Stimulated activated CD4-positive, alpha-beta T cell treated with anti-CD3 and anti-CD28 coated beads, Interleukin-4, amount 100 ng/mL, for 24 hours (primary cell): ENCODE data around the gene NCOA7.
"Not testable (repeated sequence)": the region's sequence is repeated elsewhere in the genome, so short reads cannot be mapped to it uniquely, and the experiment has no call there.

Experiments used
- DNase-seq: peaks from one replicate; pipeline ENCODE4 v3.0.0-alpha.2; 2020

Gene NCOA7

DNA sequence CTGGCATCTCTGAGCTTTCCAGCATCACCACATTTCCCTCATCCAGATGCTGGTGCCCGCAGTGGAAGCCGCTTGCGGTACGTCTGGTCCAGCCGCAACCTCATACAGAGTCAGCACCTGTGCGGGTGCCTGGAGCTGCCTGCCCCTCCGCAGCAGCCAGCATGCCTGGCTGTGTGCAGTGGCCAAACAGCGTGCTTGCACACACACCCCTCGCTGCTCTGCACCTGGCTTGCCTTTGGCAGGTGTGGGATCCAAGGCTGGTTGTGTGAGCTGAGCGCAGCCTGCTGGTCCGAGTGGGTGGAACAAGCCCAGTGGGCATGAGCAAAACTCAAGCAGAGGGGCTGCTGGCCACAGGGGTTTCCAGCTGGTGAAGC lies 162.7 kb downstream of the NCOA7 start:
- DNase-seq, result no peak

DNA sequence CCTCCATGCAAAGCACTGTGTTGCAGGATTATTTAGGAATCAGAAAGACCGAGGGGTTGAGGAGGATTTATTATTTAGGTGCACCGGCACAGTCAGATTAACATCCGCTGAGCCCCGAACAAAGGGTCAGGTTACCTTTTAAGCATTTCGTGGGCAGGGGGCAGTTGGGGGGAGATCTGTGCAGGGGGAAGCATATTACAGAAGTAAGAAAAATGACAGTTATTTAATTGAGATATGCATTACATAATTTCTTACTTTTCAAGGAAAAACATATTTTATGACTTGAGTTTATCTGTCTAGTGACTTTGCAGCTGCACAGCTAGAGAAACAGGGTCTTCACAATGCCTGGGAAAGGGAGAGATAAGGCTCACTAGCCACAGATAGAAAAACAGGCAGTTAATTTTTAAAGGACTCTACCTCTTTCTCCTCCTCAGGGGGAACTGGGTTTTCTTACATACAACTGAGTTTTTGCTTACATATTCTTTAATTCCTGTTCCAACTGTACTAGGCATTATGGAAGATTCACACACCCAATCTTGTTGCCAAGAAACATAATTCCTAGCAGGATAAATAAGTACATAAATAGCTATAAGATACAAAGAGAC lies 164.1 kb downstream of the NCOA7 start:
- no peak for DNase-seq

DNA sequence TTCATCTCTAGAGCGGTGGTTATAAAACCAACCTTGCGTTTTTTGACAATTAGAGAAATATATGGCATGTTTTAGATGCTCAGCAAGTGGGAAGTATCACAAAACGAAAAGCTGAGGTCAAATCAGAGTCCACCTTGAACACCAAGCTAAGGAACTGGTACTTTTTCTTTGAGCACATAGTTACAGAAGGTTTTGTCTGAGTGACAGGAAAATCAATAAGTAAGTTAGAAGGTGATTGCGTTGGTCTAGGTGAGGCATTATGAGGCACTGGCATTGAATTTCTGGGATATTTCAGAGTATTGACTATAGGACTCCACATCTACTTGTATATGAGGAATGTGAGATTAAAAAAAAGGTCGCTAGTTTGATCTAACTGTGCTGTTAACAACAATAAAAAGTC lies 165.2 kb downstream of the NCOA7 start:
- DNase-seq, result no peak

DNA sequence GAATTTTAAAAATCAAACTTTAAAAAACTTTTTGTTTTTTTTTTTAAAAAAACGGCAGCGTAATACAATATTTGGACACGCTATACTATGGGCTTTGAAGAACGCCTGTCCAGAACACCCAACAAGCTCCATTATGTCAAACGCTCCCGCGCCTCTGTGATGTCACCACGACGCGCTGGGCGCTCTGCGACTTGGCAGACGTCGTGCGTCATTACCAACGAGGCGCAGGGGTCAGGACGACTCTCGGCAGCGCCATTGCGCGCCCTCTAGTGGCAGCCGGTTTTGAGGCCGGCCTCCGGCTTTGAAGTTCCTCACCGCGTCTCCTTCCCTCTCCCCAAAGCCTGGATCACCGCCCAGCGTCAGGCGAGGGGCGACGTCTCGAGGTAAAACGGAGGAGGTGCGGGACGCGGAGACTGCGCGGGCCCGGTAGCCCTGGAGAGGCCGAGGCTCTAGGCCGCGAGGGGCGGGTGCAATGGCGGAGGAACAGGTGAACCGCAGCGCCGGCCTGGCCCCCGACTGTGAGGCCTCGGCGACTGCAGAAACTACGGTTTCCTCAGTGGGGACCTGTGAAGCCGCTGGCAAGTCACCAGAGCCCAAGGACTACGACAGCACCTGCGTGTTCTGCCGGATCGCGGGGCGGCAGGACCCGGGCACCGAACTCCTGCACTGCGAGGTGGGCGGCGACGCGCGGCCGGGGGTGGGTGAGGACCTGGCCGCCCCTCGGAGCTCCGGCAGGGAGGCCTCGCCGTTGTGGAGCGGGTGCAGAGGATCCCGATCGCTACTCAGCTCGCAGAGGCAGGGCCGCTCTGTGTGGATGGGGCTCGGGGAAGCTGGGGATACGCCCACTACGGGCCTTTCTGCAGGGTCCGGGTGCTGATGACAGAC lies 166.0 kb downstream of the NCOA7 start, which contains the start of gene HINT3:
TSS of gene HINT3 (plus strand) at position 265 of the 885 bp plus-strand sequence. CDS start at position 473, 208 bp downstream.
- DNase-seq, result peak; percentile 99

DNA sequence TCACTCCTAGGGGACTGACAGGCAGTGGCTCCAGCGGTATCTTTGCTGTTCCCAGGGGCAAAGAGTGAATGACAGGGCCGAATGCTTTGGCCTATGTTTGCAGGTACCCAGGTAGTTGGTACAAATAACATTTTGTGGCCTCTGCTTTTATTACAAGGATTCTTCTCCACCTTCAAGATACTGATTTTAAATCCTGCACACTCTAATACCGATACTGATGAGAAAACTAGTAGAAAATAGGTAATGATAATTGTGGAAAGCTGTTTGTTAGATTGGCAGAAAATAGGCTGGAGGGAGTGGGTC lies 166.6 kb downstream of the NCOA7 start:
- DNase-seq, result no peak

DNA sequence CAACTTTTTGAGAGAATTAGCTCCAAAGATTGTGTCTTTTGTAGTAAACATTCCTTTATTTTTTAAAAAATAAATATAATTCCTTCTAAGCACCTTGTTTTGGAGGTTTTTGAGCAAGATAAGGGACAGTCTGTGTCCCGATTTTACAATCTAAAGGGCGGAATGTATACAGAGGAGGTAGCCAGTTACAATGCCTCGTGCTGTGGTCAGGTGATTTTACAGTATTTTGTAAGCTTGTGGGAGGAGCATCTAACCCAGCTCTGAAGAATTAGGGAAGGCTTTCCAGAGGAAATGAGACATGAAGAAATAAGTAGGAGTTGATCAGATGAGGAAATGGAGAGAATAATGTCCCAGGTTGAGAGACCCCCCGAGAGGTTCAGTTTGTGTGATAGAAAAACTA lies 167.1 kb downstream of the NCOA7 start:
- DNase-seq, result no peak

DNA sequence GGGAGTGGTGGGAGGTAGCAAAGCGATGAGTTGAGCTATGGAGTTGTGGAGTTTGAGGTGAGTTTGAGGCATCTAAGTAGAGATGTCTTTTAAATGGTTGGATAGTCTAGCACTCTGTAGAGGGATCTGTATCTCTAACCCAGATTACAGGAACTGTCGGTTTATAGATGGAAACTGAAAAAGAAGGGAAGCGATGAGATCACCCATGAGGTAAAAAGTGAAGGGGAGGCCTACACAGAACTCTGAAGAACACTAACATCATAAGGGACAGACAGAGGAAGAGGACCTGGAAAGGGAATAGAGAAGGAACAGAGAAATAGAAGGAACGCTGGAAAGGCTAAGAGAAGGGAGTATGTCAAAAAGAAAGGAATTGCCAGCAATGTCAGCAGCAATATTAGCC lies 168.3 kb downstream of the NCOA7 start:
- no peak for DNase-seq

DNA sequence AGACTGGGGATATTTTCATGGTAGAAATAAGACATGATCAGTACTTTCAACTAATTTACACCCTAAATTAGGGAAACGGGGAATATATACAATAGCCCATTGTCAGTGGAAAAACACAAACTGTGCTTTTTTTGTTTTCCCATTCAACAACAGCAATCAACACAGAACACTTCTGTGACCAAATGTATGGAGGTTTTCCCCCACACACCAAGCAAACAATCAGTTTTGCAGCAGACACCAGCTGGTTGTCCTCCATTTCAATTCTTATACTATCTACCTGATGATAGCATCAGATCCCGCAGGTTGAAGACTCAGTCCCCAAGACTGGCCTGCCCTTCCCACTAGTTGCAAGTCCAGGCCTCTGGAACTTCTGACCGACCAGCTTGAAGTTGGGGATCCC lies 170.4 kb downstream of the NCOA7 start:
- DNase-seq, result no peak

DNA sequence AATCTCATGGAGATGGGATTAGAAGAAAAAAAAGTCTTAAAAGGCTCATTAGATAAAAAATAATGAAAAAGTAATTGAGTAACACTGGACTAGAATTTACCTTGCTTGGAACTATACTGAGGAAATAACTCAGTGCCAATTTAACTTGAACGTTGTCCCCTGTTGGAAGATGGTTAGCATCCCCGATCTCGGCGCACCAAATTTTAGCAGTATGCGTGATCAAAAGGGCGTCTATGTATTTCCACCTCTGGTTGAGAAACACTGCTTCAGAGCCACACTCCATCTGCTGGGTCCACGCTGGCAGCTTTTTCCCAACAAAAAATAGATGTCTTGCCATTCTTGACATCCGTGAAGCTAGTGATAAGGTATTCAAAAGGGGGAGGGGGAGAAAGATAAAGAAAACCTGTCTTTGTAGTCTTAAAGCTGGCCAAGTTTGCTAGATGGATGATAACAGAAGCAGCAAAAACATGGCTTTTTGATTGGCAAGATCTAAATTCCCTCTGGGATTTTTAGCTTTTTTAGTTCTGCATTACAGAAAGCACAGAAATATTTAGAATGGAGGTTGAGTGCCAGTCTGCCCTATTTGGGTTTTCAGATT lies 172.2 kb downstream of the NCOA7 start:
- DNase-seq, result no peak

DNA sequence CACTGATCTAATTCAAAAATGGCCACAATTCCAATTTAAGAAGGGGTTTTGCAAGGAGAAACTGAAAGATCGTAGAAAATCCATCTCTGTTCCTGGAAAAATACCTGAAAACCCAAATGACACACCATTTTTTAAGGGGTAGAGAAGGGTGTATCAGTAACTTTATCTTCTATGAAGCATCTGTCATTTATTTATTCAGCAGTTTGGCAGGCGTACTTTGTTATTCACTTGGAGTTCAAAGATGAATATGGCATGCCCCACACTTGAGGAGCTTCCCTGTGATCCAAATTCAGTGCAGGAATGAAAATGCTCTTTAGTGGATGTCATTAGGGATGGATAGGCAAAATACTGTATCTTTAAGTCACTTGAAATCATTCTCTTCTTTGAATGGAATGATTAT lies 173.1 kb downstream of the NCOA7 start:
- no peak for DNase-seq

DNA sequence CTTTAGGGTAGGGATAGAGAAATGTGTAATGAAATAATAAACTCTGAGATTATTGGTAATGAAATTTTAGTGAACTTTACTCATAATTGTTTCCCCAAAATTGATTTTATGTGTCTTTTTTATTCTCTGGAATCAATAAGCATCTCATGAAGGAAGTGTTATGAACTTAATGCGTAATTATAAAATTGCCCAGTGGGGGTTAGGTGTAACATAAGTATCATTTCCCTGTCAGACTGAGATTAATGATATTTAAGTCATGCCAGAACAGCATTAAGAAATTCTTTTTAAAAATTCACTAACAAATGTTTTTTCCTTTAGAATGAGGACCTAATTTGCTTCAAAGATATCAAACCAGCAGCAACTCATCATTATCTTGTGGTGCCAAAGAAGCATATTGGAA lies 175.8 kb downstream of the NCOA7 start:
- DNase-seq, result no peak

DNA sequence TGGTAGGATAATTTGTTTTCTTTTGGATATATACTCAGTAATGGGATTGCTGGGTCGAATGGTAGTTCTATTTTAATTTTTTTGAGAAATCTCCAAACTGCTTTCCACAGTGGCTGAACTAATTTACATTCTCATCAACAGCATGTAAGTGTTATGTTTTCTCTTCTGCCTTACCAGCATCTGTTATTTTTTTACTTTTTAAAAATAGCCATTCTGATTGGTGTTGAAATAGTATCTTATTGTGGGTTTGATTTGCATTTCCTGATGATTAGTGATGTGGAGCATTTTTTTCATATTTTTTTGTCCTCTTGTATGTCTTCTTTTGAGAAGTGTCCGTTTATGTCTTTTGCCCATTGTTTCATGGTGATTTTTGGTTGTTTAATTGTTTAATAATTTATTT lies 177.7 kb downstream of the NCOA7 start:
- DNase-seq, result no peak

DNA sequence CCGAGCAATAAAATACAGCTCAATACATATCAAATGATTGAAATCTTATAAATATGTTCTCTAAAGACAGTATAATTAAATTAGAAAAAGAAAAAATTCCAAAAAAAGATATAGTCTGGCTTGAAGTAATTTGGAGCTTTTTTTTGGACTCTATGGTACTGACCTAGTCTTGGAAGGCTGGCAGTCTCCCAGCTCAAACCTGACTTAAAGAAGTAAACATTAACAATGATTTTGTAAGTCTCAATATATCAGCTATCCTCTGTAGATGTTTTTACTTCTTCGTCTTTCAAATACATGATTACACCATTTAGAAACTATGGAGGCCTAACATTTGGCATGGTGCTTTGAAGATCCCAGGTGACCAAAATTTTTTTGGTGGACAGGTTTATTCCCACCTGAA lies 180.0 kb downstream of the NCOA7 start:
- no peak for DNase-seq

DNA sequence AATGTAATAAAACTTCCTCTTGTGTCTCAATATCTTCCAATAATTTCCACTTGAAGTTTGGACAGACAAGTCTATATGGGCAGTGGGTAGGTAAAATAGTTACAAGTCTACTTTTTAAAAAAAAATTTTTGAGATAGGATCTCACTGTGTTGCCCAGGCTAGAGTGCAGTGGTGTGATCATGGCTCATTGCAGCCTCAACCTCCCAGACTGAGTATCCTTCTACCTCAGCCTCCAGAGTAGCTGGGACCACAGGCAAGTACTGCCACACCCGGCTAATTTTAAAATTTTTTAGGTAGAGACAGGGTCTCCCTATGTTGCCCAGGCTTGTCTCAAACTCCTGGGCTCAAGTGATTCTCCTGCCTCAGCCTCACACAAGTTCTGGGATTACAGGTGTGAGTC lies 181.7 kb downstream of the NCOA7 start:
- not testable (repeated sequence) for DNase-seq

DNA sequence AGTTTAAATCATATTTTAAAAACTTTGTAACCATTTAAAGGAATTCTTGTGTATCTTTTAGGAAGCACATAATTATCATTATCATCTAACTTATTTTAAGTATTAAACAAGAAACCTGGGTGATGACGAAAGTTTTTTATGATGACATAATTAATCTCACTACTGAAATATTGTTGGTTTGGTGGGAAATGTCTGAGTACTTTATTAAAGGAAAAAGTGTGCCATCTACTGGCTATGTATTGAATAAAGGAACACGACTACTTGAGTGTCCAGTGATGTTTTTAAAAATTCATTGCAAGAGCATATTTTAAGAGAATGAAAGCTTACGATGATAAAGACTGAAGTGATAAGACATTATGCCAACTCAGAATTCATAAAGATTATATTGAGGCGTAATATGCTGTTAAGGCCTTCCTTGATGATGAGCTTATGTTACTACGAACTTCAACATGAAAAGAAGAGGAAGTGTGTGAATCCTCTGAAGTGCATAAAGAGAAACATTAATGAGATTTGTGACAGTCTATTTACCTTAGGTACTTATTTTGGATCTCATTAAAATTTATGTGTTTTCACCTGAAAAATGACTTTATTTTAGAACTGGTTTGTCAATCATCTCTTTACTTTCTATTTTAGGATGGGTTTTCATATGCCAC lies 183.6 kb downstream of the NCOA7 start:
- no peak for DNase-seq

DNA sequence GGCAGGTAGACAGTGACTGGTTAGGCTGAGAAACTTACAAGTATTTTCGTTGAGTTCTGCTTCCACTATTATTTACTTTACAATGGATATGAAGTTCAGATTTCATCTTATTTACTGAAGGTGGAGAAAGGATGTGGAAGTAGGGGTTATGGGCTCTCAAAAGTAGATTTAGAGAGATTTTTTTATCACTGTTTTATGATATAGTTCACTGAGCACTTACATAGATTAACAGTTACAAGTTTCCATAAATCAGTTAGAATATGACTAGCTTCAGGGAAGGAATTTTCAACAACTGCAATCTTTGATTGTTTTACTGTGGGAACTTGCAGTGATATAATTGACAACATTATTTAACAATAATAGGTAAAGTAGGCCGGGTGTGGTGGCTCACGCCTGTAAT lies 188.3 kb downstream of the NCOA7 start:
- no peak for DNase-seq
